NCI-H2107 treated with DMSO at 0.1 percent for 48 hours (cell line): Measurements from ENCODE around the gene EFCC1.
A peak's percentile ranks its signal among the peaks of the same experiment; 100 is the strongest.

Experiments
- DNase-seq: peaks from one replicate; lab custom pipeline; 2025; ENCODE audit not compliant: unreplicated experiment; lab: John Stamatoyannopoulos, UW

The EFCC1 gene

GRCh38 chr3:129031476-129032215 is 30.5 kb downstream of the EFCC1 start:
- DNase-seq, result no peak

DNA sequence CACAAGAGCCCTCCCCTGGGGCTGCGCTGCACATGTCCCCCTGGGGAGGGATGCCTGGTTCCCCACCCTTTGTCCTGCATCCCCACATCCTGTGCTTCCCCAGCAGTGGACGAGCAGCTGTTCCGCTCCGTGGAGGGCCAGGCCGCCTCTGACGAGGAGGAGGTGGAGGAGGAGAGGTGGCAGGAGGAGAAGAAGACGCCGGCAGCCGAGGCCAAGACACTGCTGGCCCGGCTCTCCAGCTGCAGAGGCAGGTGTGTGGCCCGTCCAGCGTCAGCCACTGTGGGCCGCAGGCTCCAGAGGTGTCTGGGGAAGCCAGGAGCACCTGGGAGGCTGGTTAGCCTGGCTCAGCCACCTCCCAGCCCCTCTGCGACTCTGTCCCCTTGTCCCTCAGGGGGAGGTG is 31.6 kb downstream of the EFCC1 start:
- no peak for DNase-seq

DNA sequence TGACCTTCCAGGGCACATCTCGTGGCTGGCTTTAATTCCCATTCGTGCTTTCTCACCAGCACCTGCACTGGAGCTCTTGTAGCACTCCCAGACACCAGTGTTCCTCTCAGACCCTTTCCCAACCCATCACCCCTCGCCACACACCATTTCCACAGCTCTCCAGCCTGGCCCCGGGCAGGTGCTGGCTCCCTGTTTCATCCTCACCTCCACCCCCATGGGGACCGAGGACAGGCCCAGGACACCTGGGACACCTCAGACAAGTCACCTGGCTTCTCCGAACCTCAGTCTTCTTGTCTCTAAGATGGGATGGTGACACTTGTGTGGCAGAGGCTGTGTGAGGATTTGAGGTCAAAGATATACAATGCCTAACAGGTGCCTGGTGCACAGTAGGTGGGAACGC is 32.0 kb downstream of the EFCC1 start:
- no peak for DNase-seq

- DNase-seq, result no peak
These were observed 32.7 kb downstream of the EFCC1 start for GRCh38 chr3:129033633-129034321.

GRCh38 chr3:129034642-129035041 is 33.5 kb downstream of the EFCC1 start:
- DNase-seq, result no peak

DNA sequence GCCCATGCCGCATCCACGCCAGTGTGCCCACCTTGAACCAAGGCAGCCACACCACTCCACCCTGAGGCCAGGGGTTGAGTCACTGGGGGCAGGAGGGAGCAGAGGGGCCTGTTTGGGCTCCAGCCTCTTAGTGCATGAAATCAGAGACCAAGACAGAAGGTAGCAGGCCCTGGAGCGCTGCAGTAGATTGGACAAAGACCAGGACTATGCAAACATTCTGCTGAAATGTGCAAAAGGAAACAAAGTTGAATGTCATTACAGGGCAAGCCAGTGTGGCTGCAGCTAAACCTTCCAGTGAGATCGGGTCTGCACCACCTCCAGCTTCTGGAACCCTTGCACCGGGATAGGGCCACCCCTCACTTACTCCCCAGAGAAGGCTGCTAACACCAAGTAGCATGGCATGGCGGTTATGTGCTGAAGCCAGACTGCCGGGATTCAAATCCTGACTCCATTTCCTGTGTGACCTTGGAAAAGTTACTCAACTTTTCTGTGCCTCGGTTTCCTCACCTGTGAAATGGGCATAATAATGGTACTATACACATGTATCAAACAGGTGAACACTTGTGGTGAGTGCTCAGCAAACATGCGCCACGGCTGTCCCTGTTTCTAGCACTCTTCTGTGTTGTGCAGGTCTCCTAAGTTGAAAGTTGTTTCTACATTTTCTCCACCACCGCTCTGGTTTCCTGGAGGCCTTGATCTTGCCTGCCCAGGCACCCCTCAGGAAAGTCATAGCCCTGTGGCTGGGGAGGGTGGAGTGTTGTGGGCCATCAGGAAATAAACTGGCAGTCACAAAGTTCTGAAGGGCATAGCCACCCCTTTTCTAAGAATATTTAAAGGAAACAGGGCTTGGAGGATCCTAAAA is 34.5 kb downstream of the EFCC1 start:
- no peak for DNase-seq

DNA sequence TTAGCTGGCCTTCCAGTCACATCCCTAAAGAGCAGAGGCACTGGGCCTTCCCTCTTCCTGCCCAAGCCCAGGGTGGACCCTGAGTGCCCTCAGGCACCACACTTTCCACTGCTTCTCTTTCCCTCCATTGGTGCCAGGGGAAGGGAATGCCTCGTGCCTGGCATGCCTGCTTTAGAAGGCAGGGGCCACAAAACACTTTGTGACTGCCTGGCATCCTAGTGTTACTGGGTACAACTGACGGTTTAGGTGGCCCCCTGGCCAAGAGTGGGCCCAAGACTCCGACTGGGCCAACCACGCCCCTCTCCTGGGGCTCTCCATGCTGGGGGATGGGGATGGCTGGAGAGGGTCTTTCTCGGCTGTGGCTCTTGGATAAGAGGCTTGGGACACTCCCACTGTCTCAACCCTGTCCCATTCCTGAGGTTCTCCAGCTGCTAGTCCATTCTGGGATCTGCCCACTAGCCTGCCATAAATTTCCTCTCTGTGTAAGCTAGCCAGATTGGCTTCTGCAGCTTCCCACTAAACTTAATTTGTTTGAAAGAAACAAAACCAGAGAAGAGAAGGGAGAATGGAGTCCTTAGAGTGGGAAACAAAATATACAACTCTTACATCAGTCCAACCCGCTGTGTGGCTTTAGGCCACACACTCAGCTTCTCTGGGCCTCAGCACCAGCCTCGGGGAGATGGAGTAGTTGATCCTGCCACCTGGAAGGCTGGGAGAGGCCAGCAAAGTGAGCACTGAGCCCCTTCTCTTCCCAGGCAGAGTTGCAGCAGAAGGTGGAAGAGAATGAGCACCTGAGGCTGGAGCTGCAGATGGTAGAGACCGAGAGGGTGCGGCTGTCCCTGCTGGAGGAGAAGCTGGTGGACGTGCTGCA is 35.4 kb downstream of the EFCC1 start:
- DNase-seq, result no peak

- no peak for DNase-seq
These were observed 36.0 kb downstream of the EFCC1 start for GRCh38 chr3:129037093-129037419.

DNA sequence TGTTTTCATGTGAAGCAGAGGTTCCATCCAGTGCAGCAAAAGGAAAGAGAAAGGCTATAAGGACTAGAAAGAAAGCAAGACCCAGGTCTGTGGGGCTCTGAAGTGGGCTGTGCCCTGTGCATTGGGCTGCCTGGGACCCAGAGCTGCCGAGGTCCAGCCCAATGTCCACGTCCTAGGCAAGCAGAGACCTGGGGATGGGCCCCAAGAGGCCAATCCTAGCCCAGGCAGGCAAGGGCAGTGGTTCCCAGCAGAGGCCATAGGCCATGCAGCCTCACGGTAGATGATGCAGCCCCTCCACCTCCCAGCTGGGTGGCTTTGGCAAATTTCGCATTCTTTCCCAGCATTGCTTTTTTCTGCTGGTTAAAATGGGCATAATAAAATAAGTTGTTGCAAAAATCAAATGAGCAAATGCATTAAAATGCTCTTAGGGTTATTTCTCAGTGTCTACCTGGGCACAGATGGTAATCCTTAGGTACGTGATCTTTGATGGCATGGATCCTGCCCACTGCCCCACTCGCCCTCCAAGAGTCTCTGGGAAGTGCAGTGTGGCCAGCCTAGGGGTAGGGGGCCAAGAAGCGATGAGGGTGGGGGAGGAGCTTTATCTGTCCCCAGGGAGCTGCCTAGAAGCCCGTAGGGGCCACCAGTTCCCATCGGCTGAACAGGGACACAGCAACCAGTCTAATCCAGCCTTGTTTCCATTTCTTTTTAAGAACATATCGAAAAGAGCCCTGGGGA is 37.2 kb downstream of the EFCC1 start:
- DNase-seq, result no peak

- peak; percentile 72 for DNase-seq
These were observed 38.4 kb downstream of the EFCC1 start for GRCh38 chr3:129039271-129040038.

DNA sequence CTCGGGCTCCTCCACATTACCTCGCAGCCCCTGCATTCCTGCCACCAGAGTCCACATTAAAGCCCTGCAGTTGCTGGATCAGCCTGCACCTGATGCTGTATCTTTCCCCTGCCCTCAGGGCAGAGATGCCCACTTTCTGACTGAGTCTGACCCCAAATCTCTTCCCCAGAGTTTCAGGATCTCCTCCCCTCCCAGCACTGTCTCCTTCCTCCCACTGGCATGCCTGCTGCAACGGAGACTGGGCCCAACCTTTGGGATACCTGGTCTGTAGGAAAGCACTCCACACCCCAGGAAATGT is 38.9 kb downstream of the EFCC1 start:
- DNase-seq, result no peak

- DNase-seq, result no peak
These were observed 39.6 kb downstream of the EFCC1 start for GRCh38 chr3:129040579-129041300.

DNA sequence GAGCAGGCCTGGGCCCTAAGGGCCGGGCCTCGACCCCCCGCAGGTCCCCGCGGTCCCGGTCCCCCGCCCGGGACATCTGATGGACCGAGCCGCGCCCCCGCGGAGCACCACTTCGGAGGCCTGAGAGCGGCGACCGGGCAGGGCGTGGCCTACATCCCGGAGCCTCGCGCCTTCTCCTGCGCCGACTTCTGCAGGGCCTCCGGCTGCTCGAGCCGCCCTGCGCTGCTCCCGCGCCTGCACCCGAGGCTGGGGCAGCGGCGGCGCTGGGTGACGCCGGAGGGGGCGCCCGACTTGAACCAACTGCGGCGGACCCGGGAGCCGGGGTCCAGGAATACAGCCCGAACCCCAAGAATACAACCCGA is 44.6 kb downstream of the EFCC1 start:
- DNase-seq, result no peak

DNA sequence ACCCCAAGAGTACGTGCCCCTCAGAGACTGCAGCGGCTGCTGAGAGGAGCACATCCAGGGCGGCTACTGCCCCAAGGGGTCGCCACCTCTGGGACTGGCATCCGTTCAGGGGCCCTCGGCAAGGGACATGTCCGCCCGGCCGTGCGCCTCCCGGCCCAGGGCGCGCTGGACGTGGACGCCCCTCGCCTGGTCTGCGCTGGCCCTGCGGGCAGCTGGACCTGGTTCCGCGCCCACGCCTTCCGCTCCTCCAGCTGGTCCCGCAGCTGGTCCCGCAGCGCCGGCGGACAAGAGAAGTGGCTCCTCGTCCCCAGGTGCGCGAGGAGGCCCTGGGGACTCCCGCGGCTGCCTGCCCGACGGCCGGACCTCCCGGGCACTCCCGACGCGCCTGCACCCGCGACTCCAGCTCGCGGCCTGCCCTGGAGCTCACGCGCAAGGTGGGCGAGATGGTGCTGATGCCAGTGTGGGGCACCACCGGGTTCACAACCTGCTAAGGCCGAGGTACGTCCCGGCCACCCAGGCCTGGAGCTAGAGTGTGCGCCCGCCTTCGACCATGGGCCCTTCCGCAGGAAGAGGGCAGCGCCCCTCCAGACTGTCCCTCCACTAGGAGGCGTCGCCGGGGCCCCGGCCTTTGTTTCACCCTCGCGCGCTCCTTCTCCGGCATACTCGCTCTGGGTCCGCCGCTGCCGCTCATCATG is 45.1 kb downstream of the EFCC1 start:
- DNase-seq, result no peak

DNA sequence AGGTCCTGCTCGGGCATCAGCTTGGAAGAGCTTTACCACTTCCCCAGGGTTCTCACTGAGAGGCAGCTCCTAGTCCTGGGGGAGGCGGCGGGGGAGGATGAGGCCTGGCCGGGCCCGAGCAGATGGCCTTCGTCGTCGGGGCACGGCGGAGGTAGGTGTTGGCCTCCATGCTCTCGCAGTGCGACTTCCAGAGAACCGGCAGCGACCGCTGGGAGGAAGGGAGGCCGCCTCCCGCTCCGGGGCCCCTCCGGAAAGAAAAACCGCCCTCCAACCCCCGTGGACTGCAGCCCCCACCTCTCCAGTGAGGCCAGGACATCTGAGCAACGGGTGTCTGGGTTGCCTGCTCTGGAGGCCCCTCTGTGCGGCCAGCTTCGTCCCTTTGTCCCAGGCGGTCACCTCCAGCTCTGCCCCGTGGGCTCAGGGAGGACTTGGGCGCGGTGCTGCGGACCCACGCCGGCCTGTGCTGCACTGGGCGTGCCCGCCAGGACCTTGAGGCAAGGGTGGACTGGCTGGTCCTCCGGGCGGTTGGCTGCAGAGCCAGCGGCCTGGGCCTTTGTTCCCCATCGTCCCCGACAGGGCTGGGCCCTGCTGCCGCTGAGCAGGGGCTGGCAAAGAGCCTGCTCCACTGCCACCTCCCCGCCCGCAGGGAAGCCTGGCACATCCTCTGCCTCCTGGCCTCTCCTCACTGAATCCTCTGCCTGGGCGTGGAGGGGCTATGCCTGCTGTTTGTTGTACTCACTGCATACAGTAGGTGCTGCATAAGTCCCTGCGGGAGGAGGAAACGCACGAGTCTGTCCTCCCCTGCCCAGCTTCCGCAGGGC is 45.8 kb downstream of the EFCC1 start:
- DNase-seq, result no peak

- DNase-seq, result no peak
These were observed 46.4 kb downstream of the EFCC1 start for GRCh38 chr3:129047553-129047839.

- DNase-seq, result no peak
These were observed 49.6 kb downstream of the EFCC1 start for GRCh38 chr3:129050556-129051295.
